ENCODE results near the gene OPCML.

Gene OPCML

DNA sequence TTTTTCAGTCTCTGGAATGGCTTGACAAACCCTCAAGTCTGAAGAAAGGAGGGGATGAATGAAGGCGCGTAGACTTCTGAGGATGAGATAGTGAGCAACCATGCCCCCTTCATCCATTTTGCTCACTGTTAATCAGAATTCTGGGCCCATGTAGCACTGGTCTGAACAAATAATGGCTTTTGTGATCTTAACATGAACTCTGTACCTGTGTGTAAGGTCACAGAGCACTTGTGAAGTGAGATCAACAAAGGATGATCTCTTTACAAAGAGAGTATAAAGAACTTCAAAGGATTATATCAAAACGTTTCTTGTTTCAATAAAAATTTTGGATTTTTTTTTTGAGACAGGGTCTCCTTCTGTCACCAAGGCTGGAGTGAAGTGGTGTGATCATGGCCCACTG, 976.7 kb downstream of the OPCML start:
- H3K9me3 Mint-ChIP-seq = peaks cover 3% of the 10 kb centered on the region
- no peaks in the 10 kb centered on the region for H3K4me1 Mint-ChIP-seq
- ATAC-seq (no peak), DNase-seq (ENCODE audit: low spot score in 2 of 2) (no peak)
- H3K36me3 Mint-ChIP-seq = no peaks in the 10 kb centered on the region
- no peak overlapping the region for H3K27ac Mint-ChIP-seq
- no peak overlapping the region for H3K4me3 Mint-ChIP-seq

DNA sequence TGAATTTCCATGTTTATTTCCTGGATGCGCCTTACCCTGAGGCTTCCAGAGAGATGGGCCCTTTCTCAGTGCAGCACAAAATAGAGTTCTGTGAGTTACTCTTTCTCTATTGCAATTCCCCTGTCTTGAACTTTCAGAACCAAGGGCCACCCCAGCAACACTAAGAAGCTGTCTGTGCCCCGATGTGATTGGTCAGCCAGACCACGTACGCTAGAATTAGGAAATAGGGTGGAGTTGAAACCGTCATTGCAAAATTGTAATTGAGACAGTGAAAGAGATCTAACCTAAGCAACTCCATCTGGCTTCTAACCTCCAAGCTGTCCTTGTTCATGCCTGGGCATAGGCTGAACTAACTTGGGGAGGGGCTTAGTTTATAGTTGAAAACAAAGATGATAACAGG, 981.3 kb downstream of the OPCML start:
- no peak for ATAC-seq
- H3K36me3 Mint-ChIP-seq = no peaks in the 10 kb centered on the region
- H3K4me3 Mint-ChIP-seq = no peak overlapping the region
- no peak for DNase-seq (ENCODE audit: low spot score in 2 of 2)
- H3K4me1 Mint-ChIP-seq = no peaks in the 10 kb centered on the region
- no peak overlapping the region for H3K27ac Mint-ChIP-seq
- H3K9me3 Mint-ChIP-seq = no peaks in the 10 kb centered on the region

DNA sequence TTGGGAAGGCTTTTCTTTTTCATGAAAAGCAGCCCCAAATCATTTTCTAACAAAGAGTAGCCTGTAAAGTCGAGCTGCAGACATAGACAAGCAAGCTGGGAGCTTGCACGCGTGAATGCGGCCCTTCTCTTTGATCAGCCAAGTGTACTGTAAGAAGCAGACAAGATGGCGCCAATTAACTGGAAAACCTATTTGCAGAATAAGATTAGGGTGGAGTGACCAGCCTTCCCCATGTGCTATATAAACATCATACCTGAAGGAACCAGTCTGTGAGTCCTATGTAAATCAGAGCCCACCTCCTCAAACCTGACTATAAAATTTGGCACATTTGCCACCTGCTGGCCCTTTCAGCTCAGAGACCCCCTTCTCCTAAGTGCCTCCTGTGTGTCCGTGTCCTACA, 982.7 kb downstream of the OPCML start:
- Mint-ChIP-seq H3K4me3 (no peak overlapping the region), H3K9me3 (no peaks in the 10 kb centered on the region), H3K4me1 (no peaks in the 10 kb centered on the region), H3K36me3 (no peaks in the 10 kb centered on the region), H3K27ac (no peak overlapping the region)
- DNase-seq (ENCODE audit: low spot score in 2 of 2) (no peak), ATAC-seq (no peak)

DNA sequence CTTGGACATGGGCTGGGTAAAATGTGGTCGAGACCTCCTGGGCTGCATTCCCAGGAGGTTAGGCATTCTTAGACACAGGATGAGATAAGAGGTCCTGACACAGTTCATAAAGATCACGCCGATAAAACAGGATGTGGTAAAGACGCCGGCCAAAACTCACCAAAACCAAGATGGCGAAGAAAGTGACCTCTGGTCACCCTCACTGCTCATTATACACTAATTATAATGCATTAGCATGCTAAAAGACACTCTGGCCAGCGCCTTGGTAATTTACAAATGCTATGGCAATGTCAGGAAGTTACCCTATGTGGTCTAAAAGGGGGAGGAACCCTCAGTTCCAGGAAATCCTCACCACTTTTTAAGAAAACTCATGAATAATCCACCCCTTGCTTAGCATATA, 983.3 kb downstream of the OPCML start:
- no peak overlapping the region for H3K27ac Mint-ChIP-seq
- no peaks in the 10 kb centered on the region for H3K4me1 Mint-ChIP-seq
- no peak for ATAC-seq
- H3K9me3 Mint-ChIP-seq = no peaks in the 10 kb centered on the region
- H3K36me3 Mint-ChIP-seq = no peaks in the 10 kb centered on the region
- no peak for DNase-seq (ENCODE audit: low spot score in 2 of 2)
- H3K4me3 Mint-ChIP-seq = no peak overlapping the region

GRCh38 chr11:132544007-132544406, 988.3 kb downstream of the OPCML start:
- no peak for DNase-seq (ENCODE audit: low spot score in 2 of 2)
- no peaks in the 10 kb centered on the region for H3K36me3 Mint-ChIP-seq
- ATAC-seq = no peak
- H3K4me1 Mint-ChIP-seq = no peaks in the 10 kb centered on the region
- H3K4me3 Mint-ChIP-seq = no peak overlapping the region
- H3K27ac Mint-ChIP-seq = no peak overlapping the region
- no peaks in the 10 kb centered on the region for H3K9me3 Mint-ChIP-seq

GRCh38 chr11:132541794-132542193, 990.5 kb downstream of the OPCML start:
- DNase-seq (ENCODE audit: low spot score in 2 of 2) (no peak), ATAC-seq (peak; percentile 36)
- no peaks in the 10 kb centered on the region for H3K9me3 Mint-ChIP-seq
- no peak overlapping the region for H3K27ac Mint-ChIP-seq
- H3K4me3 Mint-ChIP-seq = no peak overlapping the region
- no peaks in the 10 kb centered on the region for H3K4me1 Mint-ChIP-seq
- no peaks in the 10 kb centered on the region for H3K36me3 Mint-ChIP-seq

DNA sequence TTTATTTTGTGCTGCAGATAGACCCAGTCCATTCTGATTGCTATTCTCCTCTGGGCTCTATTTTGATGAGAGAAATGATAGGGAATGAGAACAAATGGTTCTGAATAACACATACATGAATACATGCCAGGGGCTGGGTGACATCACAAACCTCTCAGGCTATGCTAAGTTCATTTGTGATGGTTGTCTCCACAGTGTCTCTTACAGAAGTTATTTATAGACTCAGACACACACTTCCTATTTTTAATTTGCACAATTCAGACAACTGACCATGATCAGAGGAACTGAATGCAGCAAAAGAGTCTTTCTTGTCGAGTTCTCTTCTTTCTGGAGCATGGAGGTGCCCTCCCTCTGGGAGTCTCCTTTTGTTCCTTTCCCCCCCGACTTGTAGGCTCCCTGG, 991.7 kb downstream of the OPCML start:
- no peak overlapping the region for H3K4me3 Mint-ChIP-seq
- no peaks in the 10 kb centered on the region for H3K36me3 Mint-ChIP-seq
- no peaks in the 10 kb centered on the region for H3K4me1 Mint-ChIP-seq
- H3K9me3 Mint-ChIP-seq = no peaks in the 10 kb centered on the region
- no peak for ATAC-seq
- H3K27ac Mint-ChIP-seq = no peak overlapping the region
- DNase-seq (ENCODE audit: low spot score in 2 of 2) = no peak

GRCh38 chr11:132539590-132540368, 992.5 kb downstream of the OPCML start:
- Mint-ChIP-seq H3K36me3 (no peaks in the 10 kb centered on the region), H3K4me1 (no peaks in the 10 kb centered on the region), H3K9me3 (no peaks in the 10 kb centered on the region), H3K4me3 (no peak overlapping the region), H3K27ac (no peak overlapping the region)
- ATAC-seq (no peak), DNase-seq (ENCODE audit: low spot score in 2 of 2) (no peak)

GRCh38 chr11:132538642-132539041, 993.7 kb downstream of the OPCML start:
- no peaks in the 10 kb centered on the region for H3K36me3 Mint-ChIP-seq
- no peak for ATAC-seq
- no peak overlapping the region for H3K27ac Mint-ChIP-seq
- DNase-seq (ENCODE audit: low spot score in 2 of 2) = no peak
- no peaks in the 10 kb centered on the region for H3K4me1 Mint-ChIP-seq
- no peak overlapping the region for H3K4me3 Mint-ChIP-seq
- no peaks in the 10 kb centered on the region for H3K9me3 Mint-ChIP-seq

DNA sequence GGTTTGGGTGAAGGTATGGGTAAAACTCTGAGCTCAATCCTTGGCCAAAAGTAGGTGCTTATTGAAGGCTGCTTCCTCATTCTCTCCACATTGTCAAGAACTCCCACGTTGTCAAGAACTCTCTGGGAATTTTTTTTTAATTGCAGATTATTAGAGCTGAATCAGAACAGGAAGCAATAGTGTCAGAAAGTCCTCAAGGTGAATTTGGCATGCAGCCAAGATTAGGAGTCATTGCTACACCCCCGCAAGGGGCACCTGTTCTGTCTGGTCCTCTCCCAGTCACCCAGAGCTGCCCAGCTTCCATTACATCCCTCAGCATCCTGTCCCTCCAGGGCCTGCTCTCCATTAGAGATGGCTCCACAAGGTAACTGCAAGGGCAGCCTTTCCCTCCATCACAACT, 996.5 kb downstream of the OPCML start:
- Mint-ChIP-seq H3K4me1 (no peaks in the 10 kb centered on the region), H3K36me3 (no peaks in the 10 kb centered on the region), H3K9me3 (peaks cover 1% of the 10 kb centered on the region), H3K4me3 (no peak overlapping the region), H3K27ac (no peak overlapping the region)
- no peak for ATAC-seq
- no peak for DNase-seq (ENCODE audit: low spot score in 2 of 2)

DNA sequence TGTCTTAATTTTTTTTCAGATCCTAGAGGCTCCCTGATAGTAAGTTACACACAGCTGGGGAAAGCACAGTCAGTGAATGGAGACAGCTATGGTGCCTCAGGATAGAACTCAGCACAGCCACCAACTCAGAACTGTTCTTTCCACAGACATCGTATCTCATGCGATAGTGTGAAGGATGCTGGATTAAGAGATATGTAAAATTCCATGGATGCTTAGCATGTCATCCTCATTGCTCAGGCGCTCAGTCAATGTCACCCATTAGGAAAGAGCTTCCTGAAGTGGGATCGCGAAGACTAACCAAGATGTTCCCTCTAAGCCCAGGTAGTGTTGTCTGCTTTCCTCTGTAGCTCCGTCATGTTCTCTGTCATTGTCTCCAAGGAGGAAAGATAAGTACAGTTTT, 1000.4 kb downstream of the OPCML start:
- Mint-ChIP-seq H3K4me1 (no peaks in the 10 kb centered on the region), H3K36me3 (no peaks in the 10 kb centered on the region), H3K4me3 (no peak overlapping the region), H3K9me3 (peaks cover 5% of the 10 kb centered on the region), H3K27ac (no peak overlapping the region)
- ATAC-seq = no peak
- DNase-seq (ENCODE audit: low spot score in 2 of 2) = no peak

DNA sequence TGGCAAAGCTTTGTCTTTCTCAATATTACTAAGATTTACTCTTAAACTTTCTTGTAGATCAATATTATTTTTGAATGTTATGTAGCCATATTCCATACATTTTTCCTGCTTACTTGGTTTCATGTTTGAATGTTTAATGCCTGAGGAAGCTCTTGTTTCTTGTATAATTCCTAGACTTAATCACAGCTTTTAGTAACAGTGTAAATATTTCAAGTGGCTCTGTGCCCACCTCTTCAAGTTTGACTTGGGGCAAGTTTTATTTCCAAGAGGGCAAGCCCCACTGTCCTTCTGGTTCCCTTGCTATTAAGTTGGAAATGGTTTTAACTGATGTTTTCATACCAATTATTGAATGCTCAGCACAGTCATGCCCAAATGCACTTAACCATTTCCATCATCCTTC, 1004.1 kb downstream of the OPCML start:
- H3K27ac Mint-ChIP-seq = no peak overlapping the region
- no peak overlapping the region for H3K4me3 Mint-ChIP-seq
- peaks cover 5% of the 10 kb centered on the region for H3K9me3 Mint-ChIP-seq
- H3K36me3 Mint-ChIP-seq = no peaks in the 10 kb centered on the region
- DNase-seq (ENCODE audit: low spot score in 2 of 2) = no peak
- no peak for ATAC-seq
- H3K4me1 Mint-ChIP-seq = no peaks in the 10 kb centered on the region

- Mint-ChIP-seq H3K9me3 (no peaks in the 10 kb centered on the region), H3K36me3 (no peaks in the 10 kb centered on the region), H3K4me1 (no peaks in the 10 kb centered on the region), H3K4me3 (no peak overlapping the region), H3K27ac (no peak overlapping the region)
- ATAC-seq = no peak
- no peak for DNase-seq (ENCODE audit: low spot score in 2 of 2)
Measured at GRCh38 chr11:132523929-132524328, 1008.4 kb downstream of the OPCML start.

GRCh38 chr11:132520199-132520598, 1012.1 kb downstream of the OPCML start:
- H3K4me1 Mint-ChIP-seq = no peaks in the 10 kb centered on the region
- H3K27ac Mint-ChIP-seq = no peak overlapping the region
- DNase-seq (ENCODE audit: low spot score in 2 of 2) (no peak), ATAC-seq (no peak)
- H3K4me3 Mint-ChIP-seq = no peak overlapping the region
- no peaks in the 10 kb centered on the region for H3K9me3 Mint-ChIP-seq
- H3K36me3 Mint-ChIP-seq = no peaks in the 10 kb centered on the region

- ATAC-seq = no peak
- Mint-ChIP-seq H3K4me1 (no peaks in the 10 kb centered on the region), H3K4me3 (no peak overlapping the region), H3K9me3 (no peaks in the 10 kb centered on the region), H3K36me3 (no peaks in the 10 kb centered on the region), H3K27ac (no peak overlapping the region)
- DNase-seq (ENCODE audit: low spot score in 2 of 2) = no peak
Measured at GRCh38 chr11:132519241-132519815, 1013.0 kb downstream of the OPCML start.

- Mint-ChIP-seq H3K9me3 (peaks cover 6% of the 10 kb centered on the region), H3K4me1 (no peaks in the 10 kb centered on the region), H3K4me3 (no peak overlapping the region), H3K36me3 (no peaks in the 10 kb centered on the region), H3K27ac (no peak overlapping the region)
- peak; percentile 67 for ATAC-seq
- no peak for DNase-seq (ENCODE audit: low spot score in 2 of 2)
Measured at GRCh38 chr11:132504501-132505041, 1027.7 kb downstream of the OPCML start.

Data from stimulated activated effector memory CD8-positive, alpha-beta T cell treated with anti-CD3 and anti-CD28 coated beads, Interleukin-12 subunit alpha, Interleukin-12 subunit beta, amount 100 ng/mL, for 72 hours (primary cell).